Measurements from ENCODE around the gene ITPRID1.

DNA sequence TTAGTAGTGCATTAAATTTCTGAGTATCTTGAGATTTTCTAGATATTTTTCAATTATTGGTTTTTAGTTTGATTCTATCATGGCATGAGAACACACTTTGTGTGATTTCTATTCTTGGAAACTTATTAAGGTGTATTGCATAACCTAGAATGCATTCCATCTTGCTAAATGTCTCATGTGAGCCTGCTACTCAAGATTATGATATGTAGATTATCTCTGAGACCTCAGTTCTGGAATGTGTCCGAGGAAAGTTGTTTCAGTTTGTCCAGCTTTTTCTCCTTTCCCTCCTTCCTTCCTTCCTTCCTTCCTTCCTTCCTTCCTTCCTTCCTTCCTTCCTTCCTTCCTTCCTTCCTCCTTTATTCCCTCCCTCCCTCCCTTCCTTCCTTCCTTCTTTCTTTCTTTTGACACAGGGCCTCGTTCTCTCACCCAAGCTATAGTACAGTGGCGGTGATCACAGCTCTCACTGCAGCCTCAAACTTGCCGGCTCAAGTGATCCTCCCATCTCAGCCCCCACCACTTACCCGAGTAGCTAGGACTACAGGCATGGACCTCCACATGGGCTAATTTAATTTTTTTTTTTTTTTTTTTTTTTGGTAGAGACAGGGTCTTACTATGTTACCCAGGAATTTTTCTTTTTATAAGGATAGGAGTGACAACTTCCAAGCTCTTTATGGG, 7.6 kb downstream of the ITPRID1 start:
- TF ChIP-seq, protein P1, sequence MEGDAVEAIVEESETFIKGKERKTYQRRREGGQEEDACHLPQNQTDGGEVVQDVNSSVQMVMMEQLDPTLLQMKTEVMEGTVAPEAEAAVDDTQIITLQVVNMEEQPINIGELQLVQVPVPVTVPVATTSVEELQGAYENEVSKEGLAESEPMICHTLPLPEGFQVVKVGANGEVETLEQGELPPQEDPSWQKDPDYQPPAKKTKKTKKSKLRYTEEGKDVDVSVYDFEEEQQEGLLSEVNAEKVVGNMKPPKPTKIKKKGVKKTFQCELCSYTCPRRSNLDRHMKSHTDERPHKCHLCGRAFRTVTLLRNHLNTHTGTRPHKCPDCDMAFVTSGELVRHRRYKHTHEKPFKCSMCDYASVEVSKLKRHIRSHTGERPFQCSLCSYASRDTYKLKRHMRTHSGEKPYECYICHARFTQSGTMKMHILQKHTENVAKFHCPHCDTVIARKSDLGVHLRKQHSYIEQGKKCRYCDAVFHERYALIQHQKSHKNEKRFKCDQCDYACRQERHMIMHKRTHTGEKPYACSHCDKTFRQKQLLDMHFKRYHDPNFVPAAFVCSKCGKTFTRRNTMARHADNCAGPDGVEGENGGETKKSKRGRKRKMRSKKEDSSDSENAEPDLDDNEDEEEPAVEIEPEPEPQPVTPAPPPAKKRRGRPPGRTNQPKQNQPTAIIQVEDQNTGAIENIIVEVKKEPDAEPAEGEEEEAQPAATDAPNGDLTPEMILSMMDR (IDR thresholded peaks at IDR 0.05): no peak
- TF ChIP-seq POLR2A (IDR thresholded peaks at IDR 0.05): no peak
- no peak for TF ChIP-seq POLR2AphosphoS5 (IDR thresholded peaks at IDR 0.05; ENCODE audit: insufficient read depth in 1 of 2, low read depth in 1 of 2)

Data from vagina (tissue), 2 donors.